HEK293 (cell line): ENCODE results near the gene OTUD6A.
"Not testable (repeated sequence)": the region's sequence is repeated elsewhere in the genome, so short reads cannot be mapped to it uniquely, and the experiment has no call there.

ENCODE experiments used
- ATF2 ChIP-seq: fragments of 450-650 bp; formaldehyde crosslinking; IDR thresholded peaks from 2 replicates; pipeline ENCODE4 v1.5.1; 2016; ENCODE audit warnings: missing biosample characterization, missing genetic modification characterization, low read depth
- CTCF ChIP-seq: fragments of 450-650 bp; formaldehyde crosslinking; IDR thresholded peaks from 2 replicates; pipeline ENCODE4 v1.5.1; 2016; ENCODE audit warnings: missing biosample characterization, missing genetic modification characterization
- ZBTB1 ChIP-seq: fragments of 450-650 bp; formaldehyde crosslinking; IDR thresholded peaks from 2 replicates; pipeline ENCODE4 v1.5.1; 2016; ENCODE audit warnings: missing biosample characterization, missing genetic modification characterization
- ZBTB21 ChIP-seq: fragments of 450-650 bp; formaldehyde crosslinking; IDR thresholded peaks from 2 replicates; pipeline ENCODE4 v1.5.1; 2017; ENCODE audit warnings: missing biosample characterization, missing genetic modification characterization
- ZNF214 ChIP-seq: fragments of 450-650 bp; formaldehyde crosslinking; IDR thresholded peaks from 2 replicates; pipeline ENCODE4 v1.5.1; 2017; ENCODE audit warnings: missing biosample characterization, mild to moderate bottlenecking, missing genetic modification characterization, borderline replicate concordance
- ZNF23 ChIP-seq: fragments of 450-650 bp; formaldehyde crosslinking; IDR thresholded peaks from 2 replicates; pipeline ENCODE4 v1.5.1; 2016; ENCODE audit warnings: missing biosample characterization, missing genetic modification characterization, borderline replicate concordance

GRCh38 chrX:70111436-70112026, 49.3 kb downstream of the OTUD6A start:
- TF ChIP-seq CTCF (tag by site-specific recombination); ATF2 (tag by site-specific recombination); ZBTB1 (tag by site-specific recombination); ZNF23; ZNF214 (tag by site-specific recombination); ZBTB21: not testable (repeated sequence)
